ENCODE measurements around the gene SLC2A6.

Gene SLC2A6

DNA sequence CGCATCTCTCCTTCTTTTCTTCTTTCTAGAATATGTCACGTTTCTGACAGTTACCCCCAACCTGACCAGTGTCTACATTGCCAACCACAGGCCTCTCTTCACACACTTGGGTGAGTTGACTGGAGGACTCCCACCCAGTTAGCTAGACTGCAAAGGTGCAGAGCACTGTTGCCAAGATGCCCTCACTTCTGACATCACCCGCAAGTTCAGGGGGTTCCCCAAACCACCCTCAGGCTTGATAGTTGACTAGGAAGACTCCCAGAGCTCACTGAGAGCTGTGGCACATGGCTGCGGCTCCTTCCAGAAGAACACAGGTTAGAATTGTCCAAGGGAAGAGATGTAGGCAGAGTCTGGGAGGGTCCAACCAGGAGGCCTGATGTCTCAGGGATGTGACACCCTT, 39.6 kb downstream of the SLC2A6 start:
- no peak for DNase-seq (ENCODE audit: low spot score)

DNA sequence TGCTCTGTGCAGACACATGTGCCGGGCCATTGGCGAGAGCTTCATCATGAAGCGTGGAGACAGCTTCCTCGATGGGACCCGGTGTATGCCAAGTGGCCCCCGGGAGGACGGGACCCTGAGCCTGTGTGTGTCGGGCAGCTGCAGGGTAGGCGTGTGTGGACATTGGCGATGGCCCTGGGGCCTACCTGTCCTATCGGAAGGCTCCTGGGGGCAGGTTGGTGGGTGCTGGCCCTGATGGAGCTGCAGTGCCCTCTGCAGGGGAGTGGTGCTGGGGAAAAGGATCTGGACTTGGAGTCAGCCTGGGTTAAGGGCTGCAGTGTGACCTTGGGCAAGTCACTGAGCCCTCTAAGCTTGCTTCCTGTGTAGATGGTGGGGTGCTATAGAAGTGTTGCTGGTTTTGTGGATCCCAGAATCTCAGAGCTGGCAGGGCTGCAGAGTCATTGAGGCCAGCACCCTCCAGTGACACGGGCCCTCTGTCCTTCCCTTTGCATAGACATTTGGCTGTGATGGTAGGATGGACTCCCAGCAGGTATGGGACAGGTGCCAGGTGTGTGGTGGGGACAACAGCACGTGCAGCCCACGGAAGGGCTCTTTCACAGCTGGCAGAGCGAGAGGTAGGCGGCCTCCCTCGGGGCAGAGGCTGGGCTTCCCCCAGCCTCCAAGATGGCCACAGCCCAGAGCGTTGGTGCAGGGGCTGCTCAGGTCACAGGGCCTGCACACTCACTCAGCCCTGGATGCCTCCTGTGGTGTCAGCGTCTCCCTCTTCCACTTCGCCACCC, 41.0 kb downstream of the SLC2A6 start:
- no peak for DNase-seq (ENCODE audit: low spot score)

DNA sequence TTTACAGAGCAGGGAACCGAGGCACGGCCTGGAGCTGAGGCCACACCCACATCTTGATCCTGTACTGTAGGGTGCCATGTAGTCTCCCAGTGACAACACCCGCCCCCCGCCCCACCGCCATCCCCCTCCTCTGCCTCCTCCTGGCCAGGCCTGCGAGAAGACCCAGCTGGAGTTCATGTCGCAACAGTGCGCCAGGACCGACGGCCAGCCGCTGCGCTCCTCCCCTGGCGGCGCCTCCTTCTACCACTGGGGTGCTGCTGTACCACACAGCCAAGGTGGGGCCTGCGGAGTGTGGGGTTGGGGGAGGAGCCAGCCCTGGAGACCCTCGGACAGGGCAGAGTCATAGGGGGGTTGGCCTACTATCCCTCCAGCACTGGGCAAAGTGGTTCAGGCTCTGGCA, 42.2 kb downstream of the SLC2A6 start:
- no peak for DNase-seq (ENCODE audit: low spot score)

DNA sequence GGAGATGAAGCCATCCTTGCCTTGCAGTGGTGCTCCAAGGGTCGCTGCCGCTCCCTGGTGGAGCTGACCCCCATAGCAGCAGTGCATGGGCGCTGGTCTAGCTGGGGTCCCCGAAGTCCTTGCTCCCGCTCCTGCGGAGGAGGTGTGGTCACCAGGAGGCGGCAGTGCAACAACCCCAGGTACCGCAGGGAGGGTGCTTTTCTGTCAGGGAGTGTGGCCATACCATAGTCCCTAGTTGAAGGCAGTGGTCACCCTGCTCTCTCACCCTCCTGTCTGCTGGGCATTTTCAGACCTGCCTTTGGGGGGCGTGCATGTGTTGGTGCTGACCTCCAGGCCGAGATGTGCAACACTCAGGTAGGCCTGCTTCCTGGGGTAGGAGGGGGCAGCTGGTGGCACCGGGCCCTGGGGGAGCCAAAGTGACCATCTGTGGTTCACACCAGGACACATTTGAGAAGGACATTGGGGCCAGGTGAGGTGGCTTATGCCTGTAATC, 45.5 kb downstream of the SLC2A6 start:
- no peak for DNase-seq (ENCODE audit: low spot score)

DNA sequence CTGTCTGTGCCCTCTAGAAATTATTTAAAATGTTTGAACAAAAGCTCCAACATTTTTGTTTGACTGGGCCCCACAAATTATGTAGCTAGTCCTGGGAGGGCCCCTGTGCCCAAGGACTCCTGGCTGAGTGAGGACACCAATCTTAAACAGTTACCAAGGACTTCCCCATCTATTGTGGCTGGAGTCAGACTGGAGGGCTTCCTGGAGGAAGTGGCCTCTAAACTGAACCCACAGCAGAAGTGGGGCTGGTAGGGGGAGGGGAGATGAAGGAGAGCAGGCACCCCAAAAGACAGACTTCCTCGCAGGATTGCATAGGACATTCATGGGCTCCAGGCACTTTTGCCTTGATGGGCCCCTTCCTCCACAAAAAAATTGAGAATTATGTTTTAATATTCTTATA, 48.7 kb downstream of the SLC2A6 start:
- DNase-seq (ENCODE audit: low spot score): no peak

DNA sequence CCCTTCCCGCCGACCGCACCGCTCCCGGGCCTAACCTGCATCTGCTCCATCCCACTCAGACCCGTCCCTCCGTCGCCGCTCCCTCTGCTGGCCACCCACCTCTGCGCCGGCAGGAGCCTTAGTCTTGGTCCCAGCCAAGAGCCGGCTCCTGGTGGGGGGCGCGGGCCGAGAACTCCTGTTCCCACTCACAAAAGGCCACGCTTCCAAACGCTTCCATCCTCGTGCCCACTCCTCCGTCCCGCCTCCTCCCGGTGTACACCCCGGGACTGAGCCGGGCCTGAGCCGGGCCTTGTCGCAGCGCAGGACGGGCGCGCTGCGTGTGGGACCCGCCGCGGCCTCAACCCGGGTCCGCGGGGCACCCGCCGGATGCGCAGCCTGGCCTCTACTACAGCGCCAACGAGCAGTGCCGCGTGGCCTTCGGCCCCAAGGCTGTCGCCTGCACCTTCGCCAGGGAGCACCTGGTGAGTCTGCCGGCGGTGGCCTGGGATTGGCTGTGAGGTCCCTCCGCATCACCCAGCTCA, 49.2 kb downstream of the SLC2A6 start:
- no peak for DNase-seq (ENCODE audit: low spot score)

DNA sequence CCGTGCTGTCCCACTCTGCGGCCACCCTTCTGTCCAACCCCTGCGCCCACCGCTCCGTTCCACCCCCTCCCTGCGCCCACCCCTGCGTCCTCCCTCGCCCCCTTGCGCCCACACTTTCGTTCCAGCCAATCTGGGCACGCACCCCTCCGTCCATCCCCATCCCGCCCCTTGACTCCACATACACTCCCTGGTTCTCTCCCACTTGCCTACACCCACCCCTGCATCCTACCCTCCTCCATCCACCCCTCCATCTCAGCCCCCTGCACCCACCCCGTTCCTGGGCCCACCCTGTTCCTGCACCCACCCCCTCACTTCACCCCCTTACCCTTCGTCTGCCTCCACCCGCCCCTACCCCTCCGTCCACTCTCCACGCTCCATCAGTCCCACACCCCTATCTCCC, 49.7 kb downstream of the SLC2A6 start:
- DNase-seq (ENCODE audit: low spot score): no peak

DNA sequence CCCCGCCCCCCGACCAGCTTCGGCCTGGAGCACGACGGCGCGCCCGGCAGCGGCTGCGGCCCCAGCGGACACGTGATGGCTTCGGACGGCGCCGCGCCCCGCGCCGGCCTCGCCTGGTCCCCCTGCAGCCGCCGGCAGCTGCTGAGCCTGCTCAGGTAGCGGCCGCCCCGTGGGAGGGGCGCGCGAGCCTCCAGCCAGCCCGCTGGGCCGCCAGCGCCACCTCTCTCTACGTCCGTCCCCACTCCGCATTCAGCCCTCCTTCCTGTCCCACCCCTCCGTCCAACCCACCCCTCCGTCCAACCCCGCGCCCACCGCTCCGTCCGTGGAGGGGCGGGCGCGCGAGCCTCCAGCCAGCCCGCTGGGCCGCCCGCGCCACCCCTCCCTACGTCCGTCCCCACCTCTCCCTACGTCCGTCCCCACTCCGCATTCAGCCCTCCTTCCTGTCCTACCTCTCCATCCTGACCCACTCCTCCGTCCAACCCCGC, 50.2 kb downstream of the SLC2A6 start:
- no peak for DNase-seq (ENCODE audit: low spot score)

DNA sequence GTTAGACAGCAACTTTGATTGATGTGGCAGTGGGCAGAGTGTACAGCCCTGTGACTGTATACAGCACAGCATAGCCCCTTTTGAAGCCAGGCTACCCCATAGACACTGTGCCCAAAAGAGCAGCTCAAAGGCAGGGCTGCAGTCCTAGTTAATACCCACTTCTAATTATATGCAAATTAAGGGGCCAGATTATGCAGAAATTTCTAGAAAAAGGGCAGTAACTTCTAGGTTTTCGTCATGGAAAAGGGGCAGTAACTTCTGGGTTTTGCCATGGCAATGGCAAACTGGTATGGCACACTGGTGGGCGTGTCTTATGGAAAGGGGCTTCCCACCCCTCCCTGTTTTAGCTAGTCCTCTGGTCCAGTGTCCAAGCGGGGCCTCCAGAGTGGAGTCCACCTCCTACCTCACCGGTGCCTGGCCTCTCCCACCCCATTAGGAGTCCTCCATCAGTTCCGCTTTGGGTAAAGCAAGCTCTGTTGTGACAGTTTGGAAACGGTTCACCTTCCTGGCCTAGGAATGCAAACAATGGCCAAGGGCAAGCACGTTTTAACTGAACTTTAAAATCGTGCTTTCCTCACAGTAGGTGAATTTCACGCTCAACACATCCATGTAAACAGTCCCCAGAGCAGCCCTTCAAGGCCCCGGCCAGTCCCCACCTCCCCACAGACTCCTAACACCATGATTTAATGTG, 51.1 kb downstream of the SLC2A6 start:
- no peak for DNase-seq (ENCODE audit: low spot score)

DNA sequence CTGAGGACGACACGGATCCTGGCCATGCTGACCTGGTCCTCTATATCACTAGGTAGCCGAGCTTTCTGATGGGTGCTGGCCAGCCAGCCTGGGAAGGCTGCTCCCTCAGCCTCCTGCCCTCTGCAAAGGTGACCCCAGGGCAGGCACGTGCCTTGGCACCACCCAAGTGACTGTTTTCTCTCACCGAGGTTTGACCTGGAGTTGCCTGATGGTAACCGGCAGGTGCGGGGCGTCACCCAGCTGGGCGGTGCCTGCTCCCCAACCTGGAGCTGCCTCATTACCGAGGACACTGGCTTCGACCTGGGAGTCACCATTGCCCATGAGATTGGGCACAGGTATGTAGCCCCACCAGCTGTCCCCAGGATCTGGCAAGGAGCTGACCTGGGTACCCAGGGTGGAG, 52.9 kb downstream of the SLC2A6 start:
- DNase-seq (ENCODE audit: low spot score): no peak

DNA sequence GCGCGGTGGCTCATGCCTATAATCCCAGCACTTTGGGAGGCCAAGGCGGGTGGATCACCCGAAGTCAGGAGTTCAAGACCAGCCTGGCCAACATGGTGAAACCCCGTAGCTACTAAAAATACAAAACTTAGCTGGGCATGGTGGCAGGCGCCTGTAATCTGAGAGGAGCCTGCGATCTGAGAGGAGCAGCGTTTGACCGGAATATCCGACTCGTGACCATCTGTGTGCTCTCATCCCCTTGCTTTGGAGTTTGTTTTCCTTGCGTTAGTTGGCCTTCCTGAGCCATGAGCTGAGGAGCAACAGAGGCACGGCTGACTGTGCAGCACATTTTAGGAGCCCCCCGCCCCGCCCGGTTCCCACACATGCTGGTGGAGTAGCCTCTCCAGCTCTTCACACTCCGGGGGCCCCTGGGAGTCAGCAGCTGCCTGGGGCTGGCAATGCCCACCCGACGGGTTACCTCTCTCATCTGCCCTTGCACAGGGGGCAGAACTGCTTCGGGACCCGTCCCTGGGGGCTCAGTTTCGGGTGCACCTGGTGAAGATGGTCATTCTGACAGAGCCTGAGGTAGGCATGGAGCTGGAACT, 53.8 kb downstream of the SLC2A6 start:
- no peak for DNase-seq (ENCODE audit: low spot score)

DNA sequence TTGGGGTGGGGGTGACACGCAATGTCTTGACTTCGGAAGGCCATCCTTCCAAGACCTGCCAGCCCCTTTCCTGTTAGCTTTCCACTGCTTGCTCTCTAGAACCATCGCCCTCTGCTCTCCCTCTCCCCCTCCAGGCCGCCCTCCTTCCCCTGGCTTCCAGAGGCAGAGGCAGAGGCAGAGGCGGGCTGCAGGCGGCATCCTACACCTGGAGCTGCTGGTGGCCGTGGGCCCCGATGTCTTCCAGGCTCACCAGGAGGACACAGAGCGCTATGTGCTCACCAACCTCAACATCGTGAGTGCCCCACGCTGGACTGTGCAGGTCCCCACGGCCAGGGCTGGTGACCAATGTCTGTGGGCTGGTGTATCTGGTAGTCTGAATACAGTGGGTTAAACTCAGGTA, 54.7 kb downstream of the SLC2A6 start:
- DNase-seq (ENCODE audit: low spot score): no peak

DNA sequence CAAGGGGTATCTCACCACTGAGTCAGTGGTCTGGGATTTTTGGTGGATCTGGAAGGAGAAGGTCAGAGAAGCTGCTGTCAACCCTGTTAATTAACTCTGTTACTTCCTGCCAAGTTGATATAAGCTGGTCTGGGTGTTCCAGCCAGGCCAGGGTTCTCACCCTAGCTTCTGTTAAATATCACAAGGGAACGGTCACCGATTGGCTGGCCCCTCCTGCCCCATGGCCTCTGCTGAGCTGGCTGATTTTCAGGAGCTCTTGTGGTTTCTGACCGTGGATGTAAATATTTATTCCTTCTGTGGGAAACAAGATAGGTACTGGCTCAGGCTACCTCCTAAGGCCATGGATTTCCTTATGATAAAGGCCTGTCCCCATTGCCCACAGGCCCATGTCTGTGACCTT, 55.7 kb downstream of the SLC2A6 start:
- no peak for DNase-seq (ENCODE audit: low spot score)

DNA sequence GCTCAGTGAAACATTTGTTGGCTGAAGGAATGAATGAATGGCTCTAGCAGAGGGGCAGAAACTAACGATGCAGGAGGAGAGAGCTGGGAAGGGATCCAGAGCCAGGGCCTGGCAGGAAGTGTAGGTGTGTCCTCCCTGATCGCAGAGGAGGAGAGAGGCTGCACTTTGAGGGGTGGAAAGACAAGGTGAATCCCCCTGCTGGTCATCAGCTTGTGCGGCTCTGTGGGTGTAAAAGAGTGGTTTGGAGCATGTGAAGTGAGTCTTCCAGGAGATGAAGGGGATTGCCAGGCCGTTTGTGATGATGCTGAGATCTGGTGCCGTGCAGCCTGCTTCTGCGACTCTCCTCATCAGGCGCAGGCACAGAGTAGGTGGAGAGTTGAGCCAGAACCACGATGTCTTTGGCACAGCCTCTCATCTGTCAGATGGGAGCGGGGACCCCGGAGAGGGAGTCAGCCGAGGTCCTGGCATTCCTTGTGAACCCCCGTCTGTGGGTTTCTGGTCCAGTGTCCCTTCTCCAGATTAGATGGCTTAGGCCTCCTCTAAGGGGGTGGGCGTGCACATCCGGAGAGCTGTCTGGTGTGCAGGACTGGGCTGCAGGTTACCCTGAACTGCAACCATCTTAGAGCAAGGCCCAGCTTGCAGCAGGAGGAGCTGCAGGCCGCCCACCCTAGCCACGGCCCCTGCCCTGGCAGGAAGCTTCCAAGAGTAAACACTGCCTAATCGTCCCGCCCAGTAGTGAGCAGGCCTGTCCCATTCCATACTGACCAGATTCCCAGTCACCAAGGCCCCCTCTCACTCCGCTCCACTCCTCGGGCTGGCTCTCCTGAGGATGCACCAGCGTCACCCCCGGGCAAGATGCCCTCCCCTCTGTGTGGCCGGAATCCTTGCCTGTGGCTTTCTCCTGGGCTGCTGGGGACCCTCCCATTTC, 57.0 kb downstream of the SLC2A6 start, which contains the start of gene ADAMTS13:
Gene ADAMTS13 (plus strand): TSS at position 753 of the 928 bp plus-strand sequence. CDS start 77 bp downstream, at position 830.
- no peak for DNase-seq (ENCODE audit: low spot score)

All from hematopoietic multipotent progenitor cell treated with erythropoietin and hydrocortisone succinate and interleukin-3 and kit ligand, for 17 days (in vitro differentiated cells).